Right lobe of liver (tissue), 6 donors: ENCODE results near the gene TSHZ1. TPM values are rescaled to one million over a fixed set of nuclear protein-coding genes. Genes with fewer than 3 reads are reported as not detected.
"Not testable (repeated sequence)": the region's sequence is repeated elsewhere in the genome, so short reads cannot be mapped to it uniquely, and the experiment has no call there.

Experiments used
- ATAC-seq, 4 donors: fragments of 200-7000 bp; cut with Tn5 transposase; one replicate each; pipeline ENCODE4 v1.9.1; 2020; ENCODE audit warnings: mild to moderate bottlenecking in 4 of 4, moderate library complexity in 4 of 4
- DNase-seq, 3 donors: peaks; one replicate each; pipeline ENCODE4 v3.0.0-alpha.2; 2020
- H3K27ac ChIP-seq, 3 donors: fragments of 200-600 bp; one replicate each; pipeline ENCODE4 v1.8.0; 2022
- H3K27me3 ChIP-seq, 2 donors: fragments of 200-600 bp; one replicate each; pipeline ENCODE4 v1.8.0; 2022
- H3K36me3 ChIP-seq, 4 donors: fragments of 200-600 bp; sonication (generic) in 1 of 4; one replicate each; pipeline versions ENCODE4 v1.5.1 to v1.8.0; 2017 to 2022; ENCODE audit warnings: control low read depth in 1 of 4
- H3K4me1 ChIP-seq, 4 donors: fragments of 200-600 bp; sonication (generic) in 1 of 4; one replicate each; pipeline versions ENCODE4 v1.5.1 to v1.8.0; 2017 to 2022; ENCODE audit warnings: control low read depth in 1 of 4
- H3K4me3 ChIP-seq, 3 donors: fragments of 200-600 bp; one replicate each; pipeline ENCODE4 v1.8.0; 2022
- H3K9me3 ChIP-seq, 4 donors: fragments of 200-600 bp; sonication (generic) in 1 of 4; one replicate each; pipeline versions ENCODE4 v1.5.1 to v1.8.0; 2017 to 2022; ENCODE audit warnings: control low read depth in 1 of 4
- CTCF ChIP-seq, 4 donors: fragments of 200-600 bp in 3 of 4; fragments of 450-650 bp in 1 of 4; IDR thresholded peaks; one replicate each; pipeline versions ENCODE4 v1.5.1 to v1.8.0; 2016 to 2022; ENCODE audit warnings: antibody characterized with exemption in 4 of 4, mild to moderate bottlenecking in 2 of 4
- POLR2A ChIP-seq: fragments of 450-650 bp; IDR thresholded peaks from one replicate; pipeline ENCODE4 v1.6.1; 2017; ENCODE audit warnings: antibody characterized with exemption, mild to moderate bottlenecking
- WGBS: methylation state at CpG from one replicate; pipeline ENCODE4 v1.1.6; 2018; ENCODE audit warnings: low coverage, low lambda C conversion rate; ENCODE audit not compliant: insufficient coverage; ENCODE audit errors: missing lambda C conversion rate; 5-methylcytosine and 5-hydroxymethylcytosine counted together
- intact Hi-C, 2 donors: fragments of 100-400 bp; cut with DNase I; formaldehyde crosslinking; loops; one replicate each; pipeline versions ENCODE4 v1.11.2 to v1.14.1; 2022
- total RNA-seq, 6 experiments: library from RNA; depleted of rRNA in 2 of 6; stranded (reverse); fragments of >200 nt in 2 of 6; fragmentation: NEBNext Ultra II Directional in 3 of 6; extraction: Animal tissue kit (Norgen Biotek cat#: 25700) in 3 of 6; gene quantifications; one replicate each; pipeline versions ENCODE4 v1.1.0 to v1.2.4, GENCODE V29; 2016 to 2023
- donor health status: DM: no; HTN: yes; CAD: no.
- donor health status: DM: no; HTN: no; CAD: no.
- donor health status: DM: no; HTN: no; CAD: no.
- donor health status: DM: no; HTN: yes; CAD: no.
- donor health status: DM: no; HTN: yes; CAD: no.

TSHZ1 gene
- total RNA-seq, 6 experiments from 2014 or later, result 6.4 to 13.3 (median 9.6) TPM

DNA sequence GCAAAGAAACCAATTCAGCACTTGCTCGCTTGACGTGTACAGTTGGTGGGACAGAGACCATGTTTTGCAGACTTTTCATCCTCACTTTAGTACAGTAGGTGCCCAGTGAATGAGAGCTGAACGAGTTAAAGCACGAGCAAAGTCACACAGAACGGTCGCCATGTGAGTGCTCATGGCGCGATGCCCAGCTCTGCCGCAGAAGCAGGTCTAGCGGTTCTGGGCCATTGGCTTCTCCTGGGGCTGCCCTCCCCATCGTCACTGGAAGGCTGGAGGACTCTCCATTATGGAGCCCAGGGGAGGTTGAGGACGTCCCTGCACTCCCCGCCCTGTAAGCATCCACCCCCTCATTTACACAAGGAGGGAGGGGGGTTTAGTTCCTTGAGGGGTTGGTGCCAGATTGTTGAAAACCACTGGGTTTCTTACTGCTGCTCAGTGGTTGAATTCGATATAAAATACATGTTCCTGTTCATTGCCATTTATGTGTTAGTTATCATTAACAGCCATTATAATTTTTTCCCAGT, 26.6 kb upstream of the TSHZ1 start:
- intact Hi-C loops, result no loop called here
- no peaks in the 10 kb centered on the region for H3K4me1 ChIP-seq
- H3K27ac ChIP-seq, result no peak overlapping the region
- no peak for DNase-seq
- no peak for ATAC-seq
- H3K4me3 ChIP-seq, result no peak overlapping the region
- H3K36me3 ChIP-seq, result no peaks in the 10 kb centered on the region
- WGBS, result 92% methylated on average over 5 of the region's 14 CpGs
- no peak for TF ChIP-seq POLR2A
- no peak for TF ChIP-seq CTCF (IDR thresholded peaks at IDR 0.05)
- no peaks in the 10 kb centered on the region for H3K9me3 ChIP-seq
- no peaks in the 10 kb centered on the region for H3K27me3 ChIP-seq

- 88% methylated on average over 3 of the region's 3 CpGs for WGBS
- Histone ChIP-seq H3K4me1 (no peaks in the 10 kb centered on the region), H3K36me3 (no peaks in the 10 kb centered on the region), H3K27me3 (no peaks in the 10 kb centered on the region), H3K9me3 (no peaks in the 10 kb centered on the region), H3K27ac (no peak overlapping the region), H3K4me3 (no peak overlapping the region)
- intact Hi-C loops, result no loop called here
- TF ChIP-seq POLR2A (no peak), CTCF (IDR thresholded peaks at IDR 0.05) (no peak)
- DNase-seq, result no peak
- ATAC-seq, result no peak
Measured at GRCh38 chr18:75185460-75185859, 25.1 kb upstream of the TSHZ1 start.

DNA sequence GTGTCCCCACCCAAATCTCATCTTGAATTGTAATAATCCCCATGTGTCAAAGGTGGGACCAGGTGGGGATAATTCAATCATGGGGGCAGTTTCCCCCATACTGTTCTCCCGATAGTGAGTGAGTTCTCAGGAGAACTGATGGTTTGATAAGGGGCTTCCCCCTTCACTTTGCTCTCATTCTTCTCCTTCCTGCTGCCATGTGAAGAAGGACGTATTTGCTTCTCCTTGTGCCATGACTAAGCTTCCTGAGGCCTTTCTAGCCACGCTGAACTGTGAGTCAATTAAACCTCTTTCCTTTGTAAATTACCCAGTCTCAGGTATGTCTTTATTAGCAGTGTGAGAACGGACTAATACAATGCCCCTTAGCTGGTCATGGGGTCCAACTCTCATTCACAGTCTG, 22.9 kb upstream of the TSHZ1 start:
- H3K36me3 ChIP-seq, H3K9me3 ChIP-seq, H3K4me1 ChIP-seq, H3K27ac ChIP-seq, intact Hi-C loops, H3K4me3 ChIP-seq, ATAC-seq, DNase-seq, H3K27me3 ChIP-seq: not testable (repeated sequence)
- 68% methylated on average over 3 of the region's 4 CpGs for WGBS

DNA sequence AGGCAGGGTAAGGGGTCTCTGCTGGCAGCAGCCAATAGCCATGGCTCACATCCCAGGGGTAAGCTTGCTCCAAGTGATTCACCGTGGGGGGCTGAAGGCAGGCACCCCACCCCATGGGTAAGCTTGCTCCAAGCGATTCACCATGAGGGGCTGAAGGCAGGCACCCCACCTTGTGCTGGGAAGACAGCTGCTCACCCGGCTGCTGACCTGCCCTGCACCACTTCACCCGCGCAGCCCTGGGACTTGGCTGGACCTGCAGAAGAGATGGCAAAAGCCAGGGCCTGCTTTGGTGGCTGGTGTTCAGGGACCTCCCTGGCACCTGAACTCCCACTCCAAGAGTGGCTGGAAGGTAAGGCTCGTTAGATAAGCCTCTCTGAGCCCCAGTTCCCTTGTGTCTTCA, 20.9 kb upstream of the TSHZ1 start:
- DNase-seq (no peak), ATAC-seq (peak in 1 of 4 donors; percentile 19)
- 89% methylated on average over 3 of the region's 6 CpGs for WGBS
- intact Hi-C loops, result no loop called here
- Histone ChIP-seq H3K27ac (no peak overlapping the region), H3K27me3 (no peaks in the 10 kb centered on the region), H3K4me1 (no peaks in the 10 kb centered on the region), H3K9me3 (no peaks in the 10 kb centered on the region), H3K4me3 (no peak overlapping the region), H3K36me3 (no peaks in the 10 kb centered on the region)
- TF ChIP-seq CTCF (IDR thresholded peaks at IDR 0.05), result no peak
- TF ChIP-seq POLR2A, result no peak

DNA sequence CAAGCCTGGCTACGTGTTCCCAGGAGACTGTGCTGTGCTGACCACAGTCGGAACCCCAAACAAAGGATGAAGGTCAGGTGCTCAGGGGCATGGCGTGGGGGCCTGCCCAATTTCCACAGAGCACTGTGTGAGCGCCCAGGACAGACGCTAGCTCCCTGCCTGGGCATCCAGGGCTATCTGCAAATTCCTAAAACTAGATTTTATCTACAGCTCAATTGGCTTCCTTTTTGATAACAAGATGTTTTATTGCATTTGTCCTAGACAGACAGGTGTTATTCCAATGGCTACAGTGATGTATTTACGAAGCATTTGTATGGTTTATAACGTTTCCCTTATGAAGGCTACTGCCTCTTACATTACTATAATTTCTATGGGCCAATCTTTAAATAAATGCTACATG, 17.7 kb upstream of the TSHZ1 start:
- H3K36me3 ChIP-seq, result no peaks in the 10 kb centered on the region
- no peaks in the 10 kb centered on the region for H3K9me3 ChIP-seq
- TF ChIP-seq CTCF (IDR thresholded peaks at IDR 0.05) (no peak), POLR2A (no peak)
- no peak overlapping the region for H3K4me3 ChIP-seq
- no peaks in the 10 kb centered on the region for H3K4me1 ChIP-seq
- intact Hi-C loops, result no loop called here
- H3K27me3 ChIP-seq, result no peaks in the 10 kb centered on the region
- H3K27ac ChIP-seq, result no peak overlapping the region
- 78% methylated on average over 2 of the region's 7 CpGs for WGBS
- ATAC-seq, result no peak
- no peak for DNase-seq
